IPS-NIHi7 (cell line): Measurements from ENCODE around the gene PDE10A.

ENCODE experiments used
- DNase-seq: peaks from one replicate; pipeline ENCODE4 v3.0.0; 2012; ENCODE audit warnings: mixed read lengths; ENCODE audit errors: extremely low spot score

Gene PDE10A

DNA sequence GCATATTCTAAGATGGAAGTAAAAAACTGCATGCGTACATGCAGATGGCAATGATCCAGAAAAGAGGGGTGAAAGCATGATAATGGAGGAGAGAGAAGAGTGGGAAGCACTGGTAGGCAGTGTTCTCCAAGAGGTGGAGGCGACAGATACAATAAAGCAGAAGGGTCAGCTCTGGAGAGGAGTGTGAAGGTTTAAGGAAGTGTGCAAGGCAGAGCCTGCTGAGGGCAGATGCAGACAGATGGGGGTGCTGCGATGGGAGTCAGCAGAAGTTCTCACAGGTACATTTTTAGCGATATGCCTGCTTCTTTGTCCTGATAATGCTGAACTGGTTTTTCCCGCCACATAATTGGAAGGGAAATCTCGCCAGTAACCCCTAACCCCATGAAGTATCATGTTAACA is 272.6 kb downstream of the PDE10A start:
- peak; percentile 18 for DNase-seq

DNA sequence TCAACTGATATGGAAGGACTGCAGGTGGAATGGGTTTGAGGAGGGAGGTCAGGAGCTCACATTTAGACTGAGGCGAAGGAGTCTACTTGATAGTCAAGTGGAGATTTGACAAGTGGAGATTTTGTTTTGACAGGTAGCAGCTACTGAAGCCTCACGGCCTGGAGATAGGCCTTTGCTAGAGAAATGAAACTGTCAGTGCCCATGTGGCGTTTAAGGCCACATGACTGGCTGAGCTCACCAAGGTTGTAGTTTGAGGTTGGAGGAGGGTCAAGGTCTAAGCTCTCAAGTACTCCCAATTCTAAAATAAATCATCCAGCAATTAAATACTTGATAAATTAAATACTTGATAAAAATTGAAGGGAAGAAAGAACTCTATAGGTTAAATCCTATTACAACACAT is 273.5 kb downstream of the PDE10A start:
- no peak for DNase-seq

- DNase-seq = no peak
Observed at GRCh38 chr6:165383323-165383722, 279.7 kb downstream of the PDE10A start.

DNA sequence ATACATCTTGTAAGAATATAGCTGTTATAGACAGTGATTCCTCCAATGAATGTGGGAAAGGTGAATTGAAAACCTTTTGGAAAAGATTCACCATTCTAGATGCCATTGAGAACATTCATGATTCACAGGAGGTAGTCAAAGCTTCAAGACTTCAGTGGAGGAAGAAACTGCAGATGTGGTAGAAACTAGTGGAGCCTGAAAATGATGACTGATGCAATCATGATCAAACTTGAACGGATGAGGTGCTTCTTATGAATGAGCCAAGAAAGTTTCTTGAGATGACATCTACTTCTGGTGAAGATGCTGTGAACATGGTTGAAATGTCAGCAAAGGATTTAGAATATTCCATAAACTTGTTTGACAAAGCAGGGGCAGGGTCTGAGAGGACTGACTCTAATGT is 286.9 kb downstream of the PDE10A start:
- DNase-seq = no peak

DNA sequence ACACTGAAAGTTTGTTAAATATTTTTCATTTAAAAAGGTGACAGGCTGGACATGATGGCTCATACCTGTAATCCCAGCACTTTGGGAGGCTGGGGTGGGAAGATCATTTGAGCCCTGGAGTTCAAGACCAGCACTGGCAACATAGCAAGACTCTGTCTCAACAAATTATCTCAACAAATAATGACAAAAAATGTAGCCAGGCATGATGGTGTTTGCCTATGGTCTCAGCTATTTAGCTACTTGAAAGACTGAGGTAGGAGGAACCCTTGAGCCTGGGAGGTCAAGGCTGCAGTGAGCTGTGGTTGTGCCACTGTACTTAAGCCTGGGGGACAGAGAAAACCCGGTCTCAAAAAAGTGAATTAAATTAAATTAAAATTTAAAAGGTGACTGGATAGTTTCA is 297.7 kb downstream of the PDE10A start:
- no peak for DNase-seq

DNA sequence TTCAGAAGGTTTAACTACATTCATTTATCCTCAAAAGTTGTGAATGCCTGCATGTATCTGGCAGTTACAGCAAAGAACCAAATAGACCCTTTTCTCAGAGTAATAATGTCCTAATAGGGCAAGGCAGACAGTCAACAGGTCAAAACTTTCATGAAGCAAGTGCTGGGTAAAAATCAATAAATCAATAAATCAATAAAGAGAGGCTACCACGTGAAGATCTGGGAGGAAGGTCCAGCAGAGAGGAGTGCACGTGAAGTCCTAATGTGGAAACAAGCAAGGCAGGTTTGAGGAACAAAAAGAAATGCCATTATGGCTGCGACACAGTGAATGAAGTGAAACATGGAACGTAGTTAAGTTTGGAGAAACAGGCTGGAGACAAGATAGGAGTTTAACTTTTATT is 317.3 kb downstream of the PDE10A start:
- DNase-seq = no peak

DNA sequence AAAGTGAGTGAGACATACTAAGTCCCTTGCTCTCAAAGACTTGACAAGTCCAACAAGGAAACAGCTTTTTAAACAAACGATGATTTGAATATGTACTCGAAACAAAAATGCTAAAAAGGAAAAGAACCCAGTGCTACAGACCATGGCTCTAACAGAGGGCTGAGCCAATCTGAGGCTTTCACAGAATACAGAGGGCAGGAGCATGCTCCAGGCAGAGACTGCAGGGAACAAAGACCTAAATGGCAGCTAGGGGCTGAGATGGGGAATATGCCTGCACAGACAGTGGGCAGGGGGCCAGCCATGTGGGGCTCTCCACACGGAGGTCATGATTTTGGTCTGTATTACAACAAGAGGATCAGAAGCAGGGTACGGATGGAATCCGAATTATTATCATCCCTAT is 322.5 kb downstream of the PDE10A start:
- DNase-seq = no peak

DNA sequence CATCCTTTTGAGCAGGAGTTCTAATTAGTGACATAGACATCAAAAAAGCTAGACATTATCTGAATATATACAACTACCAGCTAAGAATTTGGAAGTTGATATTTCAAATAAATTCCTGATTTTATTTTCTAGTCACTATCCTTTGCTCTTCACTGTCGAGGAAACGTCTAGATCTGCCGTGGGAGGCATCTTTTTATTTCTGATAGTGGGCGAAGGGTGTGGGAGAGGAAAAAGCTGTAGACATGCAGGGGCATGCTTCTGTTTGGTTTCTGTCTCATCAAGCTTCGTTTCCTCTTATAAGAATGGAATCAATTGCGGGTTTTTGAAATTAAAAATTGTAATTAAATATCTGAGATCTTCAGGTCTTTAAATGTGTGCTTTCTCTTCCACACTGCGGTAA is 337.4 kb downstream of the PDE10A start:
- DNase-seq = no peak

- DNase-seq = no peak
Observed at GRCh38 chr6:165321555-165322145, 341.4 kb downstream of the PDE10A start.

- no peak for DNase-seq
Observed at GRCh38 chr6:165321150-165321549, 341.9 kb downstream of the PDE10A start.

GRCh38 chr6:165317723-165318122 is 345.3 kb downstream of the PDE10A start:
- DNase-seq = no peak

- DNase-seq = peak; percentile 93
Observed at GRCh38 chr6:165308926-165309731, 353.9 kb downstream of the PDE10A start, which contains the start of gene C6orf118. TSS of gene C6orf118 (minus strand) at chr6:165309605. CDS start at chr6:165309586, 19 bp downstream.

DNA sequence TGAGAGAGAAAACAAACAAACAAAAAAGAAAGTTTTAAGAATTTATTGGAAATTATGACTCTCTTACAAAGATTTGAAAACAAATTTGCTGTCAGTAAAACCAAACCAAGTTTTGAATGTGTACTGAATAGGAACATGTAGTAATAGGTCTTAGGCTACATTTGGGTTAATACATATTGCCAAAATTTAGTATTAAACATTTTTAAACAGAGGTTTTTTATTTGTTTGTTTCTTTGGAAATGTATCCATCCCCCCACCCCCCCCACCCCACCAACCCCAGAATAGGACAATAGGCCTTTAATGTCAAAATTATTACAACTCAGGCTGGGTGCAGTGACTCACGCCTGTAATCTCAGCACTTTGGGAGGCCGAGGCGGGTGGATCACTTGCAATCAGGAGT is 356.1 kb downstream of the PDE10A start:
- no peak for DNase-seq

DNA sequence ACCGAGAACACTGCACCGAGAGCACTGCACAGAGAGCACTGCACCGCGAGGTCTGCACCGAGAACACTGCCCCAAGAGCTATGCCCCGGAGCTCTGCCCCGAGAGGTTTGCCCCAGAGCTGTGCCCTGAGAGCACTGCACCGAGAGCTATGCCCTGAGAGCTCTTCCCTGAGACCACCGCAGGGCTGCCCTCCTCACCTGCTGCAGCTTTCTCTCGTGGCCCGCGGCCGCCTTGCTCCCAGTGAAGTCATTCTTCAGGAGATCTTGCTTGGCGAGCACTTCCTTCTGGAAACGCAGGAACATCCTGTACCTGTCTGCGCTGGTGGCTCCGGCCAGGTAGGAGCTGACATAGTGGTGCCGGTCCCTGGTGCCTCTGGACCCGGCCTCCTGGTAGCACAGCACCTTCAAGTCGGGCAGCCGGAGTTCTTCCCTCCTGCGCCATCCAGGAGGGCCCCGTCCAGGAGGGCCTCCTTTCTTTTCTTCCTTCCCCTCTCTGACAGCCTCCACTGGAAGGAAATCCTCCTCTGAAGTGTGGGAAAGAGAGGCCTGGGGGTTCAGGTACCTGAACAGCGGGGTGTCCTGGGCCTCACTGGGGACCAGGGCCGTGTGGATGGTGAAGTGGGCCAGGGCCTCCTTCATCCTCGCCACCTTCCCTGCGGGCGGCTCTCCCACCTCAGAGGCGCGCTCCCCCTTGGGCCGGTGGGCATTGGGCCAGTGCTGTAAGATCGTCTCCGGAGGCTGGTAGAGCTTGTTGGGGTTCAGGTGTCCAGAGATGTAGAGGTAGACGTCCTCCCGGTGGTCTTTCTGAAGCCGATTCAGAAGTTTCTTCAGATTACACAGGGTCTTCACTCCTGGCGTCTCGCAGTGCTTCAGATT is 361.4 kb downstream of the PDE10A start:
- DNase-seq = no peak

- DNase-seq = no peak
Observed at GRCh38 chr6:165300422-165300936, 362.6 kb downstream of the PDE10A start.

- DNase-seq = no peak
Observed at GRCh38 chr6:165298875-165299274, 364.2 kb downstream of the PDE10A start.

GRCh38 chr6:165298402-165298801 is 364.6 kb downstream of the PDE10A start:
- no peak for DNase-seq

DNA sequence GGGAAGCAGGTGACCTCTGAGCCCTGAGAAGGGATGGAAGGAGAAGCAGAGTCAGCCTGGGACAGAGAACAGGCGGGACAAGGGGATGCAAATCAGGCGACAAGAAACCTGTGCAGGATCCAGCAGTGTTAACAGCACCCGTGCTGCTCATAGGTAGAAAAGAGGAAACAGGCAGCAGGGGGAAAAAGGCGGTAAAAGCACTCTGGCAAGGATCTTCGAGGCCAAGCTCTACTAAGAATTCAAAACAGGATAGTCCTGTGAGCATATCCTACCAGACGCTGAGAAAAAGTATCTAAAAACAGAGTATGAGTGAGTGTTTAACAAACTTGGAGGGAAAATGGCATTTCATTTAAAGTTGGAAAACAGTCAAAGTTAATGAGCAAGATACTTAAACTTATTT is 370.4 kb downstream of the PDE10A start:
- no peak for DNase-seq
